GM11168 (cell line): ENCODE data around the gene UBASH3B.

Experiments used
- in situ Hi-C: fragments of 300-500 bp; cut with MboI; formaldehyde crosslinking; loops from one replicate; pipeline ENCODE4 v1.12.0; 2022; ENCODE audit warnings: low sequenced_read_pairs; ENCODE audit not compliant: unreplicated experiment

The UBASH3B gene

DNA sequence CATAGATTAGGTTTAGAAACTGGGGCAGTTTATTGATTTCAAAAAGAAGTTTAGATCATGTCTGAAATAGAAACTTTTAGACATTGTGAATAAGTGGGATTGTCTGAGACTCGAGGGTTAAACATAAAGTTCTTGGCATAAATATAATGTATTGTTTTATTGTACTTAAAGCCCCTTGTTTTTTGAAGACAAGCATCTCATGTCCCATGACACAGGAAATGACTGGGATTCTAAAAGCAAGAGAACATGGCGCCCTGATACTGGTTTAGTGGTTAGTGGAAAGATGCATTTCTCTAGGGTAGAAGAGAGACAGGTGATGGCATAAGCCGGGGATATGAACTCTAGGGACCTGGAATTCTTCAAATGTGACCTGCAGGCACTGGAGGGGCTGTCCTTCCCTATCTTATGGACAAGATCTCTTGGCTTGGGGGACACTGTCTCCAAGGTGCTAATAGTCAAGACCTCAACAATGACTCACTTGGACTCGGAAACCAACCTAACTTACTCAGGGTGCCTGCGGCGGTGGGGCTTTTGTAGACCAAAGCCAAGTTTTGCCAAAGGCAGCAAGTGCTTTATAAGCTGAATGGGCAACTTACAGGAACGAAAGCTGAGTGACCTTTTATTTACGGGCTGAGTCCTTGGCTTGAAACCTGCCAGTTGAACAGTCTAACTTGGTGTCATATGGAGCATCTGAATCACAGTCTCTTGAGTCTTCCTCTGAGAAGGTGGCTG is 48.2 kb downstream of the UBASH3B start:
- in situ Hi-C loops, result no loop called here

DNA sequence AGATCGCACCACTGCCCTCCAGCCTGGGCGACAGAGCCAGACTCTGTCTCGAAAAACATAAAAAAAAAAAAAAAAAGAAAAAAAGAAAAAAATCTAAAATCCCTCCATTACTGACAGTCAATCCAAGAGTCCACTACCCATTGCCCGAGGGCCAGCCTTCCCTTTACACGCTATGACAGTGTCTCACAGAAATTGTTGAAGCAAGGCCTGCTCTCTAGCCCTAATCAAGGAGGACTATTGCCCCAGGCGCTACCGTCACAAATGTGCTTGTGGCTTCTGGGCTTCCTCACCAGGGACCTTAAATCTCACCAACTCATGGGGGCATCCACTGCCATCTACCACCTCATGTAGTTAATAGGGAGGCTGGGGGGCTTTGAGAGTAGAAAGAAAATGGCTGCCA is 49.9 kb downstream of the UBASH3B start:
- in situ Hi-C loops, result no loop called here

- in situ Hi-C loops, result no loop called here
These were observed 51.0 kb downstream of the UBASH3B start for GRCh38 chr11:122706291-122707088.

- in situ Hi-C loops, result no loop called here
These were observed 51.6 kb downstream of the UBASH3B start for GRCh38 chr11:122707111-122707510.

- in situ Hi-C loops, result no loop called here
These were observed 52.4 kb downstream of the UBASH3B start for GRCh38 chr11:122707901-122708300.

GRCh38 chr11:122709039-122709760 is 53.7 kb downstream of the UBASH3B start:
- in situ Hi-C loops, result no loop called here

- in situ Hi-C loops, result no loop called here
These were observed 55.8 kb downstream of the UBASH3B start for GRCh38 chr11:122711362-122711761.

DNA sequence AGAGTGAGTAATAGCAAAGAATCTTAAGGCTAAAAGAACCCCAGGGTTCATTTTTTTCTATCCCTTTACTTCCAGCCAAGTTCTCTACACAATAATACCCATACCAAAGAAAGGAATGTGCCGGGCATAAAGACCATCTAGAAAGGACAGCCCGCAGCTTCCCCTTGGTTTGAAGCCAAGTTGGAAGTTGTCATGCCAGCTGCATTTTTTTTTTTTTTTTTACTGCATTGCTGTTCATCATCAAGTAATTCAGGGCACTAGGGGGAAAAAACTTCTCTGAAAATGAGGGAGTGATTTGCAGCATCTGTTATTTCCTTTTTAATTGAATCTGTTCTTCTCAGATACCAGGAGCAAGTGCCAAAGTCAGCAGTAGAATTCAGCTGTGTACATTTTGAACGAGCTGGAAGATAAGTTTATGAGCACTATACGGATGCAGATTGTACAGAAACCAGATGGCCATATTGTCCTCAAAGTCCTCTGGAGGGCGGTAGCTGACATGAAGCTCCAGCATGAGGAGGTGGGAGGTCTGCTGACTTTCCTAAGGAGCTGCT is 56.4 kb downstream of the UBASH3B start:
- in situ Hi-C loops, result no loop called here

GRCh38 chr11:122714004-122714403 is 58.5 kb downstream of the UBASH3B start:
- in situ Hi-C loops, result no loop called here

DNA sequence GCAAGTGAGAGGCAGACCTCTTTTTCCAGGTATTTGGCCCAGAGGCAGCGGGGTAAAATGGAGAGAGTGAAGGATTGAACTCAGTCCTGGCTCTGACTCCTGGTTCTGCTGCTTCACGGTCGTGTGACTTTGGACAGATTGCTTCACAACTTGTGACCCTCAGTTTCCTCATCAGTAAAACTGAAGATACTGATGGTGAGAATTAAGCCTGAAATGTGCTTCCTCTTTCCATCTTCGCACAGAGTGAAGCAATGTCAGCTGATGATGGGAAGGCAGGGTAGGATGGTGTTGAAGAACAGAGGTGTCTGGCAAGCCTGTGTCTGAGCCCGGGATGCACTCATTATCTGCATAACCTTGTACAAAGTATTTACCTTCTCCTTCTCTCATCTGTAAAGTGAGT is 59.0 kb downstream of the UBASH3B start:
- in situ Hi-C loops, result no loop called here

DNA sequence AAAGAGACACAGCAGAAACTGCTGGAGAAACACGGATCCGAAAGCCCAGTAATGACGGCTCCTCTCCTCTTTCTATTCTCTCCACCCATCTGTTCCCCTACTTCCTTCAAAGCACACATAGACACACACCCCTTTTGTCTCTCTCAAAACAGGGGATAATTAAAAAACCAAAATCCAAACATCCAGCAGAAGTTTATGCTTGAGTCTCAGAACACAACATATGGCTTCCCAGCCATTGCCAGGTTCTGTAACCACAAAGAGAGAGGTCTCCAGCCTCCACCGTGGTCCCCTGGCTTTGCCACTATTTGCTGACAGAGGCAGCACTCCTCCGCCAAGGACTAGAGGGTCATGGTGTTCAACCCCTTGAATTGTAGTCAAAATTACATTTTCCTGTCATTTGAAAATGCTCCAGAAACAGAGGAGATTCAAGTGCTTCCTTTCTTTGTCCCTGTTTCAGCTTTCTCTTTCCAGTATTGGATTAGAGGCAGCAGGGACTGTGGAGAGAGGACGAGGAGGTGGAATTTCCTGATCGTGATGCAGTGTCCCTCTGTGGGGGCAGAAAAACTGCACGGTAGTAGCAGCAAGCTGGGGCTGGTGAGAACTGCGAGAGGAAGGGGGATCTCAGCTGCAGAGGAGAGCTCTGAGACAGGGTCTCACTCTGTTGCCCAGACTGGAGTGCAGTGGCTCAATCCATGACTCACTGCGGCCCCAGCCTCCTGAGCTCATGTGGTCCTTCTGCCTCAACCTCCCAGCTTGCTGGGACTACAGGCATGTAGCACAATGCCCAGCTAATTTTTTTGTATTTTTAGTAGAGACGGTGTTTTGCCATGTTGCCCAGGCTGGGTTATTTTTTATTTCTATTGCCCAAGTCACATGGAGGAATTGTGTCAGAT is 60.3 kb downstream of the UBASH3B start:
- in situ Hi-C loops, result no loop called here

GRCh38 chr11:122717264-122717867 is 61.8 kb downstream of the UBASH3B start:
- in situ Hi-C loops, result no loop called here

DNA sequence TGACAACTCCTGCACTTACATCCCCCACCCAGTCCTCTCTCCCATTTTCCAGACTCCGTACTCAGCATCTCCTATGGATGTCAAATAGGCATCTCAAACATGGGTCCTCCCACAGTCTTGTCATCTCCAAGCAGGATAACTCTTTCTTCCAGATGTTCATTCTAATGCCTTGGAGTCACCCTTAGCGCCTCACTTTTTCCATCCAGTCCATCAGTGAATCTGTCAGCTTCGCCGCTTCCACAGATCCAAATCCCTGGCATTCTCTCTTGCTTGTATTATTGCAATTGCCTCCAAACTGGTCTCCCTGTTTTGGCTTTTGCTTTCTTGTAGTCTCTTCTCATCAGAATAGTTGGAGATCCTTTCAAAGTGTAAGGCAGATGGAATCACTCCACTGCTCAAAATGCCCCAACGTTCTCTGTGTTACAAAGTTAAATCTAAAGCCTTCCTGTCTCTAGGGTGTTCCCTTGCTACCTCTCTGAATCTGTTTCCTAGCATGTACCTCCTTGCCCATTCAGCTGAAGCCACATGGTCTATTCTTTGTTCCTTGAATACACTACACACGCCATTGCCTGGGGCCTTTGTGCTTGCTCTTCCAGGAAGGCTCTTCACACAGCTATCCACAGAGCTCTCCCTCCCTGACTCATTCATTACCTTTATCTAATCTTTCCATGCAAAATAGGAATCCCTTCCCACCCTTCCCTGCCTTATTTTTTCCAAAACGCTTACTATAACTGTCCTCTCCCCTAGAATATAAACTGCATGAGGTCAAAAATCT is 64.8 kb downstream of the UBASH3B start:
- in situ Hi-C loops, result no loop called here

GRCh38 chr11:122721201-122721963 is 65.9 kb downstream of the UBASH3B start:
- in situ Hi-C loops, result no loop called here

DNA sequence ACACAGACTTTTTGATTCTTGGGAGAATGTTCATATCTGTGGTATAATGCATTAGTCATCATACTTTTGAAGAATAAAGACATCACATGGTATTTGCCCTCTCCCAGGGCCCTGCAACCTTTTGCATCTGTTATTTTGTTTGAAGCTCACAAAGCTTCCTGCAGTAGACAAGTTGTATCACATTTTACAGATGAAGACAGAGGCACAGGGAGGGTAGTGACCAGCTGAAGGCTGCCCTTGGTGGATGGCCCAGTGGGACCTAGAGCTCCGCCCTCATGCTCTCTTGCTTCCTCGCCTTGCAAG is 66.4 kb downstream of the UBASH3B start:
- in situ Hi-C loops, result no loop called here

DNA sequence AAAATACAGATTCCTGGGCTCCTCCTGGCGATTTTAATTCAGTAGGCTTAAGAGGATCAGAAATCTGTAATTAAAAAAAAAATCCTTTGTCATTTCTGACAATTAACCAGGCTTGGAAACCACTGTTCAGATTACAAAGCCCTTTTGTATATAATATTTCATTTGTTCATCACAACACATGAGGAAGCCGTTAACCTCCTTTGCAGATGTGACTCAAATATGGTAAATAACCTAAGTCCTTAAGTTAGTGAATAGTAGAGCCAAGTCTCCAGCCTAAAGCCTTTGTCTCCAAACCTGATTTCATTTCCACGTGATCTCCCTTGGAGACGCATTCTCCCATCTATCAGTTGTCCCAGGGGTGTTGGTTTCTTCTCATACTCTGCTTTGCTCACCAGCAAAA is 67.6 kb downstream of the UBASH3B start:
- in situ Hi-C loops, result no loop called here

GRCh38 chr11:122723576-122723975 is 68.1 kb downstream of the UBASH3B start:
- in situ Hi-C loops, result no loop called here

DNA sequence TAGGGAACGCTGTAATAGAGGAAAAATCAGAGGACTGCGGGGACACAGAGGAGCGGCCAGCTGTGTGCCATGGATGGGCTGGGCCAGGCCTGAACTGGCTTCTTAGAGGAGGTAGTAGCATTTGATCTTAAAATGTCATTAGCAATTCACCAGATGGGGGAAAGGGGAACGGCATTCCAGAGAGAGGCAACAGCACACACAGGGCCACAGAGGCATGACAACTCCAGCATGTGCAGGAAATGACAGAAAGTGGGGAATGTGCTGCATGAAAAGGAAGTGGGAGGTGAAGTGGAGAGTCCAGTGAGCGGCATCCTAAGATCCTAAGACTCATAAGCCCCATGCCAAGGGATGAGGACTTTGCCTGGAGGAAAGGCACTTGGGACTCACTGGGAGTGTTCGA is 69.0 kb downstream of the UBASH3B start:
- in situ Hi-C loops, result no loop called here
